NCI-H524 treated with DMSO at 0.1 percent for 48 hours (cell line): Measurements from ENCODE around the gene PGBD5.
A peak's percentile ranks its signal among the peaks of the same experiment; 100 is the strongest.

Experiments
- DNase-seq: peaks from one replicate; lab custom pipeline; 2025; lab: John Stamatoyannopoulos, UW

The PGBD5 gene

GRCh38 chr1:230278871-230279582 lies 147.1 kb downstream of the PGBD5 start:
- DNase-seq: no peak

- no peak for DNase-seq
These were observed 147.8 kb downstream of the PGBD5 start for GRCh38 chr1:230278376-230278775.

GRCh38 chr1:230277201-230278025 lies 148.7 kb downstream of the PGBD5 start:
- DNase-seq: no peak

- no peak for DNase-seq
These were observed 149.7 kb downstream of the PGBD5 start for GRCh38 chr1:230276401-230276800.

- no peak for DNase-seq
These were observed 151.9 kb downstream of the PGBD5 start for GRCh38 chr1:230274254-230274653.

GRCh38 chr1:230273141-230273710 lies 152.9 kb downstream of the PGBD5 start:
- DNase-seq: no peak

GRCh38 chr1:230272557-230272956 lies 153.6 kb downstream of the PGBD5 start:
- no peak for DNase-seq

GRCh38 chr1:230271300-230272035 lies 154.7 kb downstream of the PGBD5 start:
- no peak for DNase-seq

- no peak for DNase-seq
These were observed 155.4 kb downstream of the PGBD5 start for GRCh38 chr1:230270559-230271281.

- no peak for DNase-seq
These were observed 156.0 kb downstream of the PGBD5 start for GRCh38 chr1:230270185-230270558.

- DNase-seq: peak; percentile 15
These were observed 157.6 kb downstream of the PGBD5 start for GRCh38 chr1:230268371-230269170.

- no peak for DNase-seq
These were observed 158.6 kb downstream of the PGBD5 start for GRCh38 chr1:230267338-230268065.

- DNase-seq: no peak
These were observed 159.7 kb downstream of the PGBD5 start for GRCh38 chr1:230266456-230266855.

- no peak for DNase-seq
These were observed 160.7 kb downstream of the PGBD5 start for GRCh38 chr1:230265200-230266115.
